ENCODE results near the gene TTC12. TPM values are rescaled to one million over a fixed set of nuclear protein-coding genes. Genes with fewer than 3 reads are reported as not detected.

TTC12 gene
- total RNA-seq, 1 experiment from 2014 or later, result 24.3 TPM

- in situ Hi-C loops (cut with HindIII; ENCODE audit: low pct_unique_long_range_greater_than_20kb, low sequenced_read_pairs), result no loop called here
- TF ChIP-seq TCF7L2 (IDR thresholded peaks at IDR 0.05; ENCODE audit: low read depth, low read length), result no peak
- TF ChIP-seq CTCF (IDR thresholded peaks at IDR 0.05), result no peak
- TF ChIP-seq POLR2AphosphoS5 (IDR thresholded peaks at IDR 0.05; ENCODE audit: low read depth, low read length), result no peak
- TF ChIP-seq SIN3A (IDR thresholded peaks at IDR 0.05; ENCODE audit: borderline replicate concordance, insufficient read depth, low read depth, low read length), result no peak
- TF ChIP-seq REST (IDR thresholded peaks at IDR 0.05; ENCODE audit: insufficient read depth in 1 of 2, low read depth in 2 of 2, low read length in 1 of 2), result no peak
- no TSS peak for BruUV-seq (replicated peaks)
- intact Hi-C loops (cut with micrococcal nuclease; ENCODE audit: unreplicated experiment), result no loop called here
- Histone ChIP-seq H3K27ac (ENCODE audit: low read length) (no peak overlapping the region), H3K36me3 (ENCODE audit: control insufficient read depth, insufficient read depth, low read length) (no peaks in the 10 kb centered on the region), H3K4me1 (ENCODE audit: control insufficient read depth, insufficient read depth, low read length) (no peaks in the 10 kb centered on the region), H3K27me3 (ENCODE audit: control insufficient read depth, insufficient read depth, low read length) (no peaks in the 10 kb centered on the region), H3K4me3 (ENCODE audit: low read depth in 2 of 2, low read length in 2 of 2) (no peak overlapping the region), H3K9me3 (ENCODE audit: control insufficient read depth, insufficient read depth, low read depth, low read length) (no peaks in the 10 kb centered on the region)
- POLR2A ChIA-PET, result no interaction called here
- no peak for ATAC-seq
- no peak for DNase-seq (ENCODE audit: low read depth, low spot score)
- CTCF ChIA-PET, result no interaction called here
Observed at GRCh38 chr11:113273720-113274119, 40.7 kb upstream of the TTC12 start.

GRCh38 chr11:113274713-113275582 is 39.4 kb upstream of the TTC12 start:
- in situ Hi-C loops (cut with HindIII; ENCODE audit: low pct_unique_long_range_greater_than_20kb, low sequenced_read_pairs), result no loop called here
- no peak for DNase-seq (ENCODE audit: low read depth, low spot score)
- intact Hi-C loops (cut with micrococcal nuclease; ENCODE audit: unreplicated experiment), result no loop called here
- no peak overlapping the region for H3K4me3 ChIP-seq (ENCODE audit: low read depth in 2 of 2, low read length in 2 of 2)
- no peak overlapping the region for H3K27ac ChIP-seq (ENCODE audit: low read length)
- TF ChIP-seq POLR2AphosphoS5 (IDR thresholded peaks at IDR 0.05; ENCODE audit: low read depth, low read length) (no peak), CTCF (IDR thresholded peaks at IDR 0.05) (no peak; the same call in 1 of the 2 replicates), TCF7L2 (IDR thresholded peaks at IDR 0.05; ENCODE audit: low read depth, low read length) (no peak), SIN3A (IDR thresholded peaks at IDR 0.05; ENCODE audit: borderline replicate concordance, insufficient read depth, low read depth, low read length) (no peak)
- no peaks in the 10 kb centered on the region for H3K36me3 ChIP-seq (ENCODE audit: control insufficient read depth, insufficient read depth, low read length)
- POLR2A ChIA-PET, result no interaction called here
- ATAC-seq, result peak; percentile 59; the same call in 1 of the 2 replicates
- no peaks in the 10 kb centered on the region for H3K27me3 ChIP-seq (ENCODE audit: control insufficient read depth, insufficient read depth, low read length)
- BruUV-seq (replicated peaks), result no TSS peak
- H3K4me1 ChIP-seq (ENCODE audit: control insufficient read depth, insufficient read depth, low read length), result no peaks in the 10 kb centered on the region
- no peaks in the 10 kb centered on the region for H3K9me3 ChIP-seq (ENCODE audit: control insufficient read depth, insufficient read depth, low read depth, low read length)
- CTCF ChIA-PET, result no interaction called here
